ENCODE measurements around the gene DMAP1. TPM values are rescaled to one million over a fixed set of nuclear protein-coding genes. Genes with fewer than 3 reads are reported as not detected.

DMAP1 gene
- total RNA-seq, 2 experiments from 2014 or later: 35.3 to 41.0 TPM

DNA sequence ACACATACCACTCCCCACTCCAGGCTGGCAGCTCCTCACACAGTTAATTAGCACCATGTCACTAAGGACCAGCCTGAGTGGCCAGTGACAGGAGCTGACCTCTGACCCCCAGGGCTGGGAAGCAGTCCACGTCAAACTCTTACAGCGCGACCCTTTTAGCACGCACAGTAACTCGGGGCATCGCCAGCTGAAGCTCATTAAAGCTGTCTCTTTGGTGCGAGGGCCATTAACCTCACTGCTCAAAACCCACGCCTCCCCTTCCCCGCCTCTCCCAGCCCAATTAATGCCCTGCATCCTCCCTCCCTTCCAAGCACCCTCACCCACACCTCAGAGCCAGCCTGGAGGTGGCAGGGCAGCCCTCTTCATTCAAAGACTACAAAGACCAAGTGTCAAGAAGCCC, 31.7 kb downstream of the DMAP1 start:
- Mint-ChIP-seq H3K4me1 (ENCODE audit: low read depth) (no peaks in the 10 kb centered on the region), H3K4me3 (no peak overlapping the region), H3K36me3 (ENCODE audit: low read depth) (peaks cover 4% of the 10 kb centered on the region), H3K9me3 (no peaks in the 10 kb centered on the region), H3K27ac (no peak overlapping the region), H3K27me3 (ENCODE audit: low read depth) (no peaks in the 10 kb centered on the region)
- intact Hi-C loops (cut with micrococcal nuclease): no loop called here
- no peak for DNase-seq
- CTCF ChIA-PET: no interaction called here

DNA sequence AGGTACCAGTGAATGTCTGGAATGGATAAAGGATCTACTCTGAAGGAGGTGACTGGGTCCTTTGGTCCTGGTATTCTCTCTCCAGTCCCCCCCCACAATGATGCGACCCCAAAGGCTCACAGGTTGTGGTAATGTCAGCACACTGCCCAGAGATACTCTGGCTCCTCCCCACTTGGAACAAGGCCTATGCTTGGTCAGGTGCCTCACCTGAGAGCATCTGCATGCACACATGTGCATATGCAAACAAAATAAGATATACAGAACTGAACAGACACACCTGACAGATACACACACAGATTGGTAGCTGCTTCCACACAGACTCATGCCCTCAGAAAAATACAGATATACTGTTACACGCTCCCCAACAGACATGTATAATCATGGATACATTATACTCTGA, 33.5 kb downstream of the DMAP1 start:
- Mint-ChIP-seq H3K36me3 (ENCODE audit: low read depth) (peaks cover 4% of the 10 kb centered on the region), H3K4me1 (ENCODE audit: low read depth) (no peaks in the 10 kb centered on the region), H3K27me3 (ENCODE audit: low read depth) (no peaks in the 10 kb centered on the region), H3K27ac (peak overlapping the region; percentile 3), H3K4me3 (no peak overlapping the region), H3K9me3 (no peaks in the 10 kb centered on the region)
- no peak for DNase-seq
- intact Hi-C loops (cut with micrococcal nuclease): no loop called here
- CTCF ChIA-PET: interaction anchor here (0.9 to 1.5 kb wide), 2 partner anchors 28 to 46 kb away, joined by 3 read pairs; no protein-coding TSS in a partner anchor

DNA sequence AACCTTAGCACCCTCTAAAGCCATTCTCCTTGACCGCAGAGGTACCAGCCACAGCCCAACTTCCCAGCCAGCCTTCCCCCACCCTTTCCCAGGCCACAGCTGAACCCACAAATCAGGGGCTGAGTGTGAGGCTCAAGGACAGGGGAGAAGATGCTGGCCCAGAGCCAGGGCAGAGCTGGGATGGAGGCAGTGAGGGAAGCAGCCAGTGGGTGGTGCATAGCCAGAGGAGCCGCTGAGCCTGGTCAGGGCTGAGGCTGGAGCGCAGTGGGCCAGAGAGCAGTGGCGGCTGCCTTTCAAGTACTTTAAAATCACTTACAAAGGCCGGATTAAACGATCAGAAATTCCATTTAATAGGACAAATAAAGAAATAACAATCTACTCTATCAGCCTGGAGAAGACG, 36.3 kb downstream of the DMAP1 start:
- no peak overlapping the region for H3K27ac Mint-ChIP-seq
- no peak overlapping the region for H3K4me3 Mint-ChIP-seq
- peaks cover 3% of the 10 kb centered on the region for H3K36me3 Mint-ChIP-seq (ENCODE audit: low read depth)
- H3K27me3 Mint-ChIP-seq (ENCODE audit: low read depth): no peaks in the 10 kb centered on the region
- no peaks in the 10 kb centered on the region for H3K9me3 Mint-ChIP-seq
- intact Hi-C loops (cut with micrococcal nuclease): no loop called here
- CTCF ChIA-PET: no interaction called here
- no peaks in the 10 kb centered on the region for H3K4me1 Mint-ChIP-seq (ENCODE audit: low read depth)
- no peak for DNase-seq

DNA sequence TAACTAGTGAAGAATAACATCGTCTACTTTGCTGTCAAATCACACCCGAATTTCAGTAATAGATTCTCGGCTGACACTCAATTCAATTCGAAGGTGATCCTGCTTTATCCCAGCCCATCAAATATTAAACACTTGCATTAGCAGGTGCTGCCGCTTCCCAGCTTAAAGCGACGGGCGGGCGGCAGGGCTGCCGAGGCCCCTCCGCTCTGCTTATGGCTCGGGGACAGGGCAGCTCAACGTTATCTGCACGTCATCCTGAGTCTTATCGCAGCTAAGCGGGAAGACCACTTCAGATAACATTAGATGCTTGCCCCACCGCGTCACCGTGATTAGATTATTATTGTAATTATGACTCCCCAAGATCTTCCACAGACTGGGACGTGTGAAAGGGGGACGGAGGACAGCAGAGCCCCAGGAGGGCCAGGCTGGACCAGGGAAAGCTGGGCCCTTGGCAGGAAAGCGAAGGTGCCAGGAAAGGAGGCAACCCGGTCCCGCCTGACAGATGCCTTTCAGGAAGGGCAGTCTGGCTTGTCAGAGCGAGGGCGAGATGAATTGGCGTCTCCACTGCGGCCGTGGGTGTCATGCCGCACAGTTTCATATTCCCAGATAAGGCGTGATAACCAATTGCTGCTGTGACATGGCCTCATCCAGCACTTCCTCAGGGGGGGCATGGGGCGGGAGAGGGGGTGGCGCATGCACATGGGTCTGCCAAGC, 37.0 kb downstream of the DMAP1 start:
- H3K27ac Mint-ChIP-seq: no peak overlapping the region
- no peak overlapping the region for H3K4me3 Mint-ChIP-seq
- no peaks in the 10 kb centered on the region for H3K27me3 Mint-ChIP-seq (ENCODE audit: low read depth)
- H3K36me3 Mint-ChIP-seq (ENCODE audit: low read depth): peaks cover 3% of the 10 kb centered on the region
- intact Hi-C loops (cut with micrococcal nuclease): no loop called here
- DNase-seq: no peak
- CTCF ChIA-PET: no interaction called here
- no peaks in the 10 kb centered on the region for H3K4me1 Mint-ChIP-seq (ENCODE audit: low read depth)
- no peaks in the 10 kb centered on the region for H3K9me3 Mint-ChIP-seq

DNA sequence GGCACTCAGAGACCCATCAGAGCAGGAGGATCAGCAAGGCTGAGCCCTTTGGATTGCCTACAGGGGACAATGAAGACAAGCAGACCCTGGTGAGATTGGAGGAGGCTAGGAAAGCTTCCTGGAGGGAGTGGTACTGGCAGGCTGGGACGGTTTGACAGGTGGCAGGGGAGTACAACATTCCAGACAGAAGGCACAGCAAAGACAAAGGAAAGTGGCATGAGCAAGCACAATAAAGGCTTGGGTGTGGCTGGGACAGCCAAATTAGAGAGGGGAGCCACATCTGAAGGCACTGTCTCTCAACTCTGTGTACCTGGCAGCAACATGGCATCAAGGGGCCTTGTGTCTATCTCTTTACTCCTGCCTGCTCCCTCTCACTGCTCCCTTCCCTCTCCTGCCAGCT, 38.2 kb downstream of the DMAP1 start:
- intact Hi-C loops (cut with micrococcal nuclease): no loop called here
- Mint-ChIP-seq H3K36me3 (ENCODE audit: low read depth) (peaks cover 3% of the 10 kb centered on the region), H3K27me3 (ENCODE audit: low read depth) (no peaks in the 10 kb centered on the region), H3K4me1 (ENCODE audit: low read depth) (no peaks in the 10 kb centered on the region), H3K9me3 (no peaks in the 10 kb centered on the region), H3K27ac (no peak overlapping the region), H3K4me3 (no peak overlapping the region)
- CTCF ChIA-PET: interaction anchor here (1.0 kb wide), 1 partner anchor 446 kb away, joined by 3 read pairs; no protein-coding TSS in a partner anchor
- DNase-seq: no peak

DNA sequence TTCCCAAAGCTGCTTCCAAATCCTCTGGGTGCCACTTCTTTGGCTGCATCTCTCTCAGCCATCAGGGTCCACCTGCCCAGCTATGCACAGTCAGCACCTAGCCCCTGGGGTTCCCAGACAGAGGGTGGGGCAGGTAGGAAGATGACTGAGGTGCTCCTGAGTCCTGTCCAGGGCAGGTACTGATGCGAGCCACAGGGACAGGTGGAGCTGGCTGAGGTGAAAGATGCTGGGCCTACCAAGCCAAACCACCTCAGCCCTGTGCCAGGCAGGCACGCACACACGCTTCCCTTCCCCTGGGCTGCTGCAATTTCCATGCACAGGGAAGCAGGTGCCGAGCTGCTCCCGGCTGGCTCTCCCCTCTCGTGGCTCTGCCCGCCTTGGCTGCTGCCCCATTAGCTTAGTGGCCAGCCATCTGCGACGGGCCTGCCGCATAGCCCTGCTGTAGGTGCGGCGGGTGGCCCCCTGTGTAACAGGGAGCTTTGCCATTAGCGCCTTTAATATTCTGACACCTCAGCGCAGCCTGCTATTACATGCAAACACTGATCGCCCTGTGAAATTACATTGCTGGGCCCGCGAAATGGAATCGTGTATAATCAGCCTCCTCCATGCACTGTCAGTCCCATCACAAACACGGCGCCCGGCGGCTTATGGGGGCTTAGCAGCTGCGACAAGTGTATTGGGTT, 38.9 kb downstream of the DMAP1 start:
- Mint-ChIP-seq H3K4me1 (ENCODE audit: low read depth) (no peaks in the 10 kb centered on the region), H3K9me3 (no peaks in the 10 kb centered on the region), H3K27me3 (ENCODE audit: low read depth) (no peaks in the 10 kb centered on the region), H3K4me3 (no peak overlapping the region), H3K36me3 (ENCODE audit: low read depth) (no peaks in the 10 kb centered on the region), H3K27ac (no peak overlapping the region)
- no peak for DNase-seq
- CTCF ChIA-PET: interaction anchor here (1.0 kb wide), 1 partner anchor 445 kb away, joined by 3 read pairs; no protein-coding TSS in a partner anchor
- intact Hi-C loops (cut with micrococcal nuclease): no loop called here

DNA sequence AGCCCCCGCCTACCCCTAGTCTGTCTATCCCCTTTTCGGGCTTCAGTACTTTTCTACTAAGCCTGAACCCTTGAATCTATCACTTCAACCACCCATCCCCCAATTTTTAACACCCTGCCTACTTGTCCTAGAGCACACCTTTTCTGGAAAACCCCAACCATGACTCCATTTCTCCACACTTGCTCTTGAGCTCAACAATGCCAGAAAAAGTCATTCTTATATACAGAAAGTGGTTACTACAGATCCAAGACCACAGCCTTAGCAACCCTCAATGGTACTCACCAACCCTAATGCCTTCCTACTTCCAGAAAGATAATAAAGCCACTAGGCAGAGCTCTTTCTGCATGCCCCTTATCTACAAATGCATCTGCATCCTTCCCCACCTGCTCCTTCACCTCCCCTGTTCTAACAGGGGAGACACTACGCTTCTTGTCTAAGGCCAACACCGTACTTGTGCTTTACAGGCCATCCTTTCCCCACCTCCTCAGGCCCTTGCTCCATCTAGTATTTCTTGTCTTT, 41.2 kb downstream of the DMAP1 start:
- no peak overlapping the region for H3K27ac Mint-ChIP-seq
- CTCF ChIA-PET: interaction anchor here (1.1 kb wide), 1 partner anchor 51 kb away, joined by 3 read pairs; no protein-coding TSS in a partner anchor
- H3K36me3 Mint-ChIP-seq (ENCODE audit: low read depth): peaks cover 2% of the 10 kb centered on the region
- peak; percentile 66 for DNase-seq
- no peaks in the 10 kb centered on the region for H3K4me1 Mint-ChIP-seq (ENCODE audit: low read depth)
- H3K9me3 Mint-ChIP-seq: no peaks in the 10 kb centered on the region
- intact Hi-C loops (cut with micrococcal nuclease): loop anchor here (1.0 to 2.0 kb wide), 2 partner anchors 42 to 52 kb away; partner anchors contain the start of gene DMAP1
- H3K4me3 Mint-ChIP-seq: no peak overlapping the region
- H3K27me3 Mint-ChIP-seq (ENCODE audit: low read depth): no peaks in the 10 kb centered on the region

DNA sequence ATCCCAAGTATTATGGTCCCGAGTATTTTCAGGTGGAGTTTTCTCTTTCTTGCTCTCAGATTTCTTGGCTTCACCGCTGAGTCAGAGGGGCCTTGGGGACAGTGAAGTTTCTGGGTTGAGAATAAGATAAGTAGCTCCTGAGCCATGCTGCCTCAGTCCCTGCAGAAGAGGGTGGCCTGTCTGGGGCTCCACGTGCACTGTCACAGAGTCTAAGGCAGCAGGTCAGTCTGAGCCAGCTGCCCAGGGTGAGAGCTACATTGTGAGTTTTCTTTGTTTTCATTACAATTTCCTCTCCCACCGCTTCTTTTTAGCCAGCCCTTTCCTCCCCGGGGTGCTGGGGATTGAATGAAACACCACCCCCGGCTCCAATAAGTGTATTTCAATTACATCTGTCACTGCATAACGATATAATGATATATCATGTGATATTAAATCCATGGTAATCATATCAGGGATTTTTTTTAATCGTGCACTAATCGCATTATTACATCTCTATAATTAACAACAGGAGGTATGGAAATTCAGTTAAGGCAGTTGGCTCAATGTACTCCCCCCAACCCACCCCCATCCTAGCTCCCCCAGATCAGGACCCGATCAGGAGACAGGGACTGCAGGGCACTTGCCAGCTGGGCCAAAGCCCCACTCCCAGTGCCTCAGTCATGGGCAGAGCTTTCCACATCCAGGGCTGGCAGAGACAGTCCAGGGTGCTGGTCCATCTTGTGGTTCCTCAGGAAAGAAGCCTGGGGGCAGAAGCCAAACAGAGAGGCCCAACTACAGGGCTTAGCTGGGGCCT, 43.7 kb downstream of the DMAP1 start:
- Mint-ChIP-seq H3K4me1 (ENCODE audit: low read depth) (peaks cover 2% of the 10 kb centered on the region), H3K4me3 (no peak overlapping the region), H3K27ac (no peak overlapping the region), H3K27me3 (ENCODE audit: low read depth) (no peaks in the 10 kb centered on the region), H3K36me3 (ENCODE audit: low read depth) (peaks cover 2% of the 10 kb centered on the region), H3K9me3 (no peaks in the 10 kb centered on the region)
- DNase-seq: no peak
- intact Hi-C loops (cut with micrococcal nuclease): no loop called here
- CTCF ChIA-PET: no interaction called here

DNA sequence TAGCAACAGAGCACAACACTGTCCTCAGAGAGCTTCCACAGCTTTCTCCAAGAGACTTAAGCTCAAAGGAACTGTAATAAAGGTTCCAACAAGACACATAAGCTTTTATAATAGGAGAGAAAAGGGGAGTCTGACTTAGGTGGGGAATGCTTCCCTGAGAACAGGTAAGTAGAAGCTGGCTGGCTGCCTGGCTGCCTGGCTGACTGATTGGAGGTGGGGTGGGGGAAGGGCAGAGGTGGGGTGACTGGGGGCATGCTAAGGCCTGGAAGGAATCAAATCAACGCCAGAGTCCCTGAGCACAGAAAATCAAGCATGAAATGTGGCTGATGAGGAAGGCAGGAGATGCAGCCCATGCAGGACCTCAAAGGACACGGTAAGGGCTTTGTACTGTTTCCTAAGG, 45.8 kb downstream of the DMAP1 start:
- Mint-ChIP-seq H3K4me1 (ENCODE audit: low read depth) (peaks cover 6% of the 10 kb centered on the region), H3K27ac (no peak overlapping the region), H3K4me3 (no peak overlapping the region), H3K27me3 (ENCODE audit: low read depth) (no peaks in the 10 kb centered on the region), H3K36me3 (ENCODE audit: low read depth) (peaks cover 2% of the 10 kb centered on the region), H3K9me3 (no peaks in the 10 kb centered on the region)
- DNase-seq: no peak
- intact Hi-C loops (cut with micrococcal nuclease): no loop called here
- CTCF ChIA-PET: interaction anchor here (0.6 kb wide), 1 partner anchor 67 kb away, joined by 7 read pairs; no protein-coding TSS in a partner anchor

DNA sequence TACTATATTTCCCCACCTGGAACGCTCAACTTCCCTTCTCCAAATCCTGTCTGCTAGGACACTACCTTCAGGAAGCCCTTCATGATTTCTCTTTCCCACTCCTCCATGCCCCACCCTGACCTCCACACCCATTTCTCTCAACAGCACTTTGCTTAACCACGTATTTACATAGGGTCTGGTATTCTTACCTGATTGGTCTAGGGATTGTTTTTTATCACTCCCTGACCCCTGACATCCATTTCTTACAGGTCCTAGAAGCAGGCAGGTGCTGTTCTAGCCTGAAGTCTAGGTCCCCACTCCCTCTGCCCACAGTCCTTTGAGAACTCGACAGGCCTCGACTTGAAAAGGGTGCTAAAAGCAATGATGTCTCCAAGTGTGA, 47.5 kb downstream of the DMAP1 start:
- Mint-ChIP-seq H3K9me3 (no peaks in the 10 kb centered on the region), H3K27ac (no peak overlapping the region), H3K27me3 (ENCODE audit: low read depth) (no peaks in the 10 kb centered on the region), H3K4me3 (no peak overlapping the region), H3K36me3 (ENCODE audit: low read depth) (peaks cover 2% of the 10 kb centered on the region), H3K4me1 (ENCODE audit: low read depth) (peaks cover 22% of the 10 kb centered on the region)
- CTCF ChIA-PET: no interaction called here
- intact Hi-C loops (cut with micrococcal nuclease): loop anchor here (5.0 kb wide), 1 partner anchor 268 kb away; the partner anchor contains the start of gene CCDC24
- no peak for DNase-seq

DNA sequence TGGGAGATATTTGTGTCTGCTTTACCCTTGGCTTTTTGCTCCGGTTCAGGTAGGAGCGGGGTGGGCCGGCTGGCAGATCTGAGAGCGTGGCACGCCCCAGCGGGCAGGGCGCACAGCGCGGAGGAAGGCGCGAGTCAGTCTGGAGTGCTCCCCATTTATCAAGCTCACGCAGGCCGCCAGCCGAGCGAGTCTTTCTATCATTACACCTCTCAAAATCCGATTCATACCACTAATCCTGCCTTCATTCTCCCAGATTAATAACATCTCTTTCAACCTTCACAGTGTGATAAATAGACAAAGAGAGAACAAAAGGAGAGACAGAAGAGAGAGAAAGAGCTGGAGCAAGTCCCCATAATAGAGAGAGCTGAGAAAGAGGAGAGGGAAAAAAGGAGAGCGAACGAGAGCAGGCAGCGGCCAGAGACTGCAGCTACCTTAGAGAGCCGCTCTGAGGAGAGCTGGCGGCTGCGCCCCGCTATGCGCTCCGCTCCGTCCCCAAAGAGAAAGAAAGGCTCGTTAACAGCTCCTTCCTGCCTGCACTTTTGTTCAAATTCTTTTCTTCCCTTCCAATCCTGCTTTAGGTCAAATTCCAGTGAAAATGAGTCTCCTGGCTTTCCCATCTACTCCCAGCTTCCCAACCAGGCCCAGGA, 48.0 kb downstream of the DMAP1 start:
- Mint-ChIP-seq H3K27me3 (ENCODE audit: low read depth) (no peaks in the 10 kb centered on the region), H3K4me1 (ENCODE audit: low read depth) (peaks cover 26% of the 10 kb centered on the region), H3K36me3 (ENCODE audit: low read depth) (peaks cover 2% of the 10 kb centered on the region), H3K4me3 (no peak overlapping the region), H3K27ac (no peak overlapping the region), H3K9me3 (no peaks in the 10 kb centered on the region)
- CTCF ChIA-PET: no interaction called here
- no peak for DNase-seq
- intact Hi-C loops (cut with micrococcal nuclease): loop anchor here (5.0 kb wide), 1 partner anchor 269 kb away; the partner anchor contains the start of gene CCDC24

DNA sequence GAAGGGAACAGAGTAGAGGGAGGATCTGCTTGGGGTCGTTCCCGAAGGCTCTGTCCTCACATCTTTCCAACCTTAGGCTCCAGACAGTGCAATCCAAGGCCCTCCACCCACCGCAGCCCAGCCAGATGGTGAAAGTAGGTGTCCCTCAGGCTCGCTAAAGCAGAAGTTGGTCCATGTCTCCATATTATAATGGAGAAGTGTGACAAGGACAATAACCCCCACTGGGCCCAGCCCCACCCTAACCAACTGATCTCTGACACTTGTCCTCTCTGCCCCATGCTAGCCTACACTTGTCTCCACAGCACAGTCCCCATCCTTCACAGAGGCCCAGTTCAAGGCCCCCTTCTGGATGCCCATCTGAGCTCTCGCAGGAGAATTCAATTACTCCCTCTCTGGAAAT, 48.7 kb downstream of the DMAP1 start:
- DNase-seq: no peak
- H3K4me3 Mint-ChIP-seq: no peak overlapping the region
- no peaks in the 10 kb centered on the region for H3K9me3 Mint-ChIP-seq
- H3K4me1 Mint-ChIP-seq (ENCODE audit: low read depth): peaks cover 27% of the 10 kb centered on the region
- H3K27me3 Mint-ChIP-seq (ENCODE audit: low read depth): no peaks in the 10 kb centered on the region
- CTCF ChIA-PET: no interaction called here
- H3K27ac Mint-ChIP-seq: no peak overlapping the region
- peaks cover 2% of the 10 kb centered on the region for H3K36me3 Mint-ChIP-seq (ENCODE audit: low read depth)
- intact Hi-C loops (cut with micrococcal nuclease): loop anchor here (5.0 kb wide), 1 partner anchor 270 kb away; the partner anchor contains the start of gene CCDC24
